ENCODE results near the gene ACOX3. TPM values are rescaled to one million over a fixed set of nuclear protein-coding genes. Genes with fewer than 3 reads are reported as not detected.
A peak's percentile ranks its signal among the peaks of the same experiment; 100 is the strongest.
"Not testable (repeated sequence)": the region's sequence is repeated elsewhere in the genome, so short reads cannot be mapped to it uniquely, and the experiment has no call there.

ACOX3 gene
- total RNA-seq, 1 donor from 2014 or later = 46.9 TPM

DNA sequence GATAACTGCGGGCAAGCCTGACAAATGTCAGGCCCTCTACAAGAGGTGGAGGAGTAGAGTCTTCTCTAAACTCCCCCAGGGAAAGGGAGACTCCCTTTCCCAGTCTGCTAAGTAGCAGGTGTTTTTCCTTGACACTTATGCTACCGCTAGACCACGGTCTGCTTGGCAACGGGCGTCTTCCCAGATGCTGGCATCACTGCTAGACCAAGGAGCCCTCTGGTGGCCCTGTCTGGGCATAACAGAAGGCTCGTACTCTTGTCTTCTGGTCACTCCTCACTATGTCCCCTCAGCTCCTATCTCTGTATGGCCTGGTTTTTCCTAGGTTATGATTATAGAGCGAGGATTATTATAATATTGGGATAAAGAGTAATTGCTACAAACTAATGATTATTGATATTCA lies 33.6 kb downstream of the ACOX3 start:
- not testable (repeated sequence) for DNase-seq (ENCODE audit: low spot score)

DNA sequence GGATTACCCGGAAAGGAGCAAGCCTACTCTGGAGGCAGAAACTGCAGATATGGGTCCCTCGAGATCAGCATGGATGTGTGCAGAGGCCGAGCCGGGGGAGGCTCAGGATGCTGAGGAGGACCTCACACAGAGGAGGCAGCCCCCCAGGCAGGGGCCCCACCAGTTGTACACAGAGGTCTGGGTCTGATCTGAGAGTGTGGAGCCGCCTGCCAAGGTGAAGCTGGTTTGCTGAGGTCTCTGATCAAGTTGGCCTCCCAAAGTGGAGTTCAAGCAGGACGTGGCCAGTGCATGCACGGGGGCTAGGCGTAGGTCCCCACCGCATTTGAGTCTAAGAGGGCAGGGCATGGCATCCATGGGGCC lies 35.0 kb downstream of the ACOX3 start:
- no peak for DNase-seq (ENCODE audit: low spot score)

DNA sequence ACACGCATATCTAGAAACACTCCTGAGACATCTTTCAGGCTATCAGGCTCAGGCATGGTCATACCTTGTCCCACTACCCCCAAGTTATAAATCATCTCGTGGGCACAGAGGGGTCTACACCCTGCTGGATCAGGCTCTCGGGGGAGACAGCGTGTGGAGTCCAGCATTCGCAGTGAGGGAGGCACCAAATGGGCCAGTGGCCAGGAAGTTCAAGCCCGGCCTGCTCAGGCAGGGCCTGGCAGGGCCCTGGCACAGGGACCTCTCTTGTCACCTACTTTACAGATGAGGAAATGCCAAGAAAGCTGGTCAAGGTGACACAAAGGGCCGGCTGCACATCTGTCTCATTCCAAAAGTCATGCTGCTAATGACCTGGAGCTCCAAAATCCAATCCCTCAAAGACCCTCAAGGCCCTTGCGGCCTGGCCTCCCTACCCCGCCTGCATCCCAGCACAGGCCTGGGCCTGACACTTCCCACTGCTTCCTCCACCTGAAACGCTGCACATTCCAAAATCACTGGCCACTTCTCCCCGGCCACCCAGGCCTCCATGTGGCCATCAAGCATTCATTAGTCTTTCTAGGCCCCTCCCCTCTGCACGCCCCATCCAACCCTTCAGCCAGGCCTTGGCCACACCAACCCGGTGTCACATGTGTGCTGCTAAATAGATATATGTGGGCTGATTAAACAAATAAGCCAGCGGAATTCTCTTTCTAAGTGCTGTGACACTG lies 35.6 kb downstream of the ACOX3 start:
- no peak for DNase-seq (ENCODE audit: low spot score)

DNA sequence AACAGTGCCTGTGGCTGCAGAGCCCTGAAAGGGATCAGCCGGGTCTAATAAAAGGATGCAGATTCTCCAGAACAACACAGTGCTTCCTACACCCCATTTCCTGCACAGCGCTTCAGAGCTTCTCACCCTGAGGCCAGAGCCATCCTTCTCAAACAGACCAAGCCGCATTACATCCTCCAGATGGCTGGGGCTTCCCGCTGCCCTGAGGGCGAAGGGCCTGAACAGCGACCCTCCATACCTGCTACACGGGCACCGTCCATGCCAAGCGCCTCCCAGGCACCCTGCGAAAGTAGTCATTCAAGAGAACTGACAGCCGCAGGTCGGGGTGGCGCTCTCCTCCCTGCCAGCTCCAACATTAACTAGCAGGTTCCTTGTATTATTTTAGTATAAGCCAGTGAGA lies 36.5 kb downstream of the ACOX3 start:
- DNase-seq (ENCODE audit: low spot score) = no peak

DNA sequence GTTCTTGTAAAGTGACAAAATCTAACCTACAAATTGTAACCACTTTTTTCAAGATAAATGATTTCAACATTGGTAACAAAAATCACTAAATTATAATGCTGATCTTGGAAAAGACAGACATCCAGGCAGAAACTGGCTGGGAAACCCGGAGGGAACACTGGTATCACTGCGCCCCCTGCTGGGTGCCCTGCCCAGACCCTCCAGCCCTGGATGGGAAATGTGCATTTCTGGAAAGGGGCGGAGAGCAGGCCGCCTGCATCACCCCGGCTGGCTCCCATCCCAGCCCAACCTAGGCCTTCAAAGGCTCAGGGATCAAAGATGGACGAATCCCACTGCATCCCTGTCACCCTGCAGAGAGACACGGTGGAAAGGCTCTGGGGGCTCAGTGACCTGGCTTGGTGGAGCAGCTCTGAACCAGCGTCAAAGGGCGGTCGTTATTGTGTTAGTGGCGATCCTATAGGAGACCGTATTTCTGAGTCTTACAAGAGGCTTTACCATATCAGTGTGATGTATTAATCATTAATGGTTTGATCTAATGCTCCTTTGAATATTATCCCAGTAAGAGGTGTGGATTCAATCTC lies 37.3 kb downstream of the ACOX3 start:
- peak; percentile 90 for DNase-seq (ENCODE audit: low spot score)

DNA sequence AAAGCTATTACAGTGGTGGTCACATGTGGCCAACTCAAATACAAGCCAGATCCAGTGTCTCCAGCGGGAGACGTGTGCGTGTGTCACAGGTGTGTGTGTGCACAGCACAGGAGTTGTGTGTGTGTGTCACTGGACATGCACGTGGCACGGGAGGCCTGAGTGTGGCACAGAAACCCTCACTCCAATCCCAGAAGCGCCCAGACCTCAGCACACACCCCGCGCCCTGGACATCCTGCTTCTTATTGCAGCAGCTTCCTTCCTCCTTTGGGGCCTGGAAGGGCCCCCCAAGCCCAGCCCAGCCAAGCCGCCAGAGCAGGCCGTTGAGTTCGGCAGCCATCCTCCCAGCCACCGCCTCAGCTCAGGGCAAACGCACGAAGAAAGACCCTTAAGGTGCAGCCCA lies 37.9 kb downstream of the ACOX3 start:
- peak; percentile 18 for DNase-seq (ENCODE audit: low spot score)

DNA sequence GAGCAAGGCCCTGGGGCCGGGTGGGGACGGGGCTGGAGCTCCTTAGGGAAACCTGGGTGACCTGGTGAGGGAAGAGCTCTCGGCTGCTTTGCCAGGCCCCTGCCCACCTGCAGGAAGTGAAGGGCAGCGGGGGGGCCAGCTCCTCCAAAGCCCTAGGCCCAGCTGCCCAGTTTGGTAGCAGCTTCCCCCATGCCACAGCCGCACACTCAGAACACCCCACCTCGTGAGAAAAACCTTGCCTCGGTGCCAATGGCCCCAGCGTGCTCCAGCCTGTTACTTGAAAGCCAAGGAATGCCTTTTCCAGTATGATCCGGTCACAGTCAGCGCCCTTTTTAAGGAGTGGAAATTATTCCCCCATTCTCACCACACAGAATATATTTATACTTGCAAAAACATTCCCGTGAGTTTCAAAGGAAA lies 38.3 kb downstream of the ACOX3 start:
- DNase-seq (ENCODE audit: low spot score) = no peak

DNA sequence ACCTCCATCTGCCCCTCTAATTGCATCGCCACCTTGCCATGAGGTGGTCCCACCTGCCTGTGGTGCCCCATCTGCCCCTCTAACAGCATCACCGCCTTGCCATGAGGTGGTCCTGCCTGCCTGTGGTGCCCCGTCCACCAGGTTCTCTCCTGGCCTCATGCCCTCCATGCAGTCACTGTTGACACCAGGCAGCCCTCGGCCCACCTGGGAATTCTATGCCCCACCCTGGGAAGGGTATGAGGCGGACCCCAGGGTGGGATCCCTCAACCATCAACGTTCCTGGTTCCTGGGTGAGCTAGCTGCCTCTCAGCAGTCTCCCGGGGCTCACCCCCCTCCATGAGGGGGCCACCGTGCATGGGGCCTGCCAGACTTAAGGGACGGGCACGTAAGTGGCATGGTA lies 38.9 kb downstream of the ACOX3 start:
- DNase-seq (ENCODE audit: low spot score) = no peak

DNA sequence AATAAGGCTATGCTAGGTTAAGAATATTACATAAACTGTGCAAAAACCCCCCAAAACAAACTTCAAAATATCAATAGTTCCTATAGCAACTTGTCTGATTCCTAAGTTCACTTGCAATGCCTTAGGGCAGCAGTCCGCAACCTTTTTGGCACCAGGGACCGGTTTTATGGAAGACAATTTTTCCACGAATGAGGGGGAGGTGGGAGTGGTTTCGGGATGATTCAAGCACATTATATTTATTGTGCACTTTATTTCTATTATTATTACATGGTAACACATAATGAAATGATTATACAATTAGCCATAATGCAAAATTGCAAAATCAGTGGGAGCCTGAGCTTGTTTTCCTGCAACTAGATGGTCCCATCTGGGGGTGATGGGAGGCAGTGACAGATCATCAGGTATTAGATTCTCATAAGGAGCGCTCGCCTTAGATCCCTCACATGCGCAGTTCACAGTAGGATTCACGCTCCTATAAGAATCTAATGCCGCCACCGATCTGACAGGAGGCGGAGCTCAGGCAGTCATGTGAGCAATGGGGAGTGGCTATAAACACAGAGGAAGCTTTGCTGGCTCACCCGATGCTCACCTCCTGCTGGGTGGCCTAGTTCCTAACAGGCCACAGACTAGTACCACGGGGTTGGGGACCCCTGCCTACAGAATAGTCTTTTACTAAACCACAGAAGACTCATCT lies 39.7 kb downstream of the ACOX3 start:
- no peak for DNase-seq (ENCODE audit: low spot score)

DNA sequence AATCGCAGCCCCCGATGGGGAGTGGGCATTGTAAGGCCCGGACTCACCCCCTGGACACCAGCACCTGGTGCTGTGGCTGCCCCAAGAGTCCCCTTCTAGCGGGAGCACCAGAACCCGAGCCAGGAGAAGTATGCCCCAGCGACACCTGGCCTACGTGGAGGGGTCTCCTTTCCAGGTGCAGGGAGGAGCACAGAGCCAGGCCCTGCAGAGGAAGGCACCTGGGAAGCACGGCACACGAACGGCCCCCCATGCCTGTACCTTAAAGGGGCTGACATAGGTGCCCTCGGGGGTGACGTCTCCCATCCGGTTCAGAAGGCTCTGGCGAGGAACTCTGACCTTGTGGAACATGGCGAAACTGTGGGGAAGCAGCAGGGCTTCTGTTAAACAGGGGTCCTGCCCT lies 41.2 kb downstream of the ACOX3 start:
- DNase-seq (ENCODE audit: low spot score) = no peak

DNA sequence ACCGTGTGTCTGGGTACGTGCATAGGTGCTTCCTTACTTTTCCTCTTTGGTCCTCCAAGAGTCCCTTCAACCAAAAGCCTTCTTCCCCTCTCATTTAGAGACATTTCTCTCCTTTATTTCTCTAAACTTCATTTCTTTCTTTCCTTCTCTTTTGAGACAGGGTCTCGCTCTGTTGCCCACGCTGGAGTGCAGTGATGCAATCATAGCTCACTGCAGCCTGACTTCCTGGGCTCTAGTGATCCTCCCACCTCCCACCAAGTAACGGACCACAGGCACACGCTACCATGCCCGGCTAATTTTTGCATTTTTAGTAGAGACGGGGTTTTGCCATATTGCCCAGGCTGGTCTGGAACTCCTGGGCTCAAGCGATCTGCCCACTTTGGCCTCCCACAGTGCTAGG lies 42.2 kb downstream of the ACOX3 start:
- DNase-seq (ENCODE audit: low spot score) = no peak

DNA sequence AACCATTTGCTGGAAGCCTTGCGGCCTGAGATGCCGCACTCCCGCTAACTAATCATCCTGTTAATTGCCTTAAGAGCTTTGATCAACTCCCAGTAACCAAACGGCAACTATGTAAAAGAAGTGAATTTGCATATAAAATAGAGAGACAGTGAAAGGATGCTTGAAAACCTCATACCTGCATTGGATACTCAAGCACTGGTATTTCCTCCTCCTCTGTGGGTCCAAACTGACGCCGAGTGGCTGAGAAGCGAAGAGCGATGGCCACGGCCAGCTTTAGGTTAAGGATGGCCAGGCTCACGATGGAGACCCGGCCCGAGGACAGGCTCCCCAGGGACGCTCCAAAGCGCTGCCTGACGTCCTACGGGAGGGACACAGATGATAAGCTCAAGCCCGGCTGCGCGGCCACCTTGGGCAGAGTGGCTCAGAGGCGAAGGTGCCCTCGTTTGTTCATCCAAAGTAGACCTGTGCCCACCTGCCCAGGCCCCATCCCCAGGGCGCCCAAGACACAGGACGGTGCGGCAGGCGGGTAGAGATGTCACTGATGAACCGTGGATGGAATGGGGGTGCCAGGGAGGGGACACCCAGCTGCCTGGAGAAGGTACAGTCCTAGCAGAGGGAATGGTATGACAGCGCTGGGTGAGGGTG lies 43.6 kb downstream of the ACOX3 start:
- DNase-seq (ENCODE audit: low spot score) = no peak

DNA sequence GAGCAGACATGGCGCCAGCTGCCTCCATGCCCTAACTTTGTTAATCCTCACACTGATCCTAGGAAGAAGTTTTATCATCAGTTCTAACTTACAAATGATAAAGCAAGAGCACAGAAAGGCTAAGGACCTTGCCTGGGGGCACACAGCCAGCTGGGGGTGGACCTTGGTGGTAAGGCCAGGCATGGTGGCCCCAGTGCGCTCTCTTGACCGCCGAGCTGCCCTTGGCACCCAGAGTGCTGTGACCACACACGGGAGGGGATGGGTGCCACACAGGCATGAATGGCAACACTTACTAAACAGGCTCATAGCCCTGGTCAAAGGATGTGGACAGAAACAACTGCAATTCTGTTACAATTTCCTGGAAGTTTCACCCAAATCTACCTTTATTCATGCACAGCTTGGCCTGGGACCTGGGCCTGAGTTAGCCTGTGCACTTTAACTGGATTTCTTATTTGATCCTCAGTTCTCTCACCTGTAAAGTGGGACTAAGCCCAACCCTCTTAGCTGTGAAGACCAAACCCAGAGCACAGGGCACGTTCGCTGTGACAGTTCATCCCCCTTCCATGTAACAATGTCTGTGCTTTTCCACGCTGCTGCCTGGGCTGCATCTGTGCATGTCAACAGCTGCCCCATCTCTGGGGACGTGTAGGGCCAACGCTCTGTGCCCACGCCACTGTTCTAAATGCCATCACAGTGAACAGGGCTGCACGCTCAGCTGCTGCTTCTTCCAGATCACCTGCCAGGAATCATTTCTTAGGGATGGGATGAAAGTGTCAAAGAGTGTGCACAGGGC lies 44.8 kb downstream of the ACOX3 start:
- DNase-seq (ENCODE audit: low spot score) = no peak

DNA sequence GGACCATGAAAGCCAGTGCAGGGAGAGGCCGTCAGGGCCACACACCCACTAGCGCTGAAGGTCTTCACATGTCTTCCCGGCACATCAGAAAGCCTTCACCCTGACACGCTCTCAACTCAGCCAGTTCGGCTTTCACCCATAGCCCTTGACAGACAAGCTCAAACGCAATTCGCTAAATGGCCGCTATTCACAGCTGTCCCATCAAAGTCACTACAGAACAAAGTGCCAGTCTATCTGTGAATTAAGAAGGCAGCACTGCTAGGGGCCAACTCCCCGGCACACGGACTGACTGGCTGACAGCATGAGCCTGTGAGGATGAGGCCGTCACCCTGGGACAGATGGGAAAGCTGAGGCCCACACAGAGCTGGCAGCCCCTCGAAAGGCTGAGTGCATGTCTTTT lies 45.7 kb downstream of the ACOX3 start:
- DNase-seq (ENCODE audit: low spot score) = no peak

DNA sequence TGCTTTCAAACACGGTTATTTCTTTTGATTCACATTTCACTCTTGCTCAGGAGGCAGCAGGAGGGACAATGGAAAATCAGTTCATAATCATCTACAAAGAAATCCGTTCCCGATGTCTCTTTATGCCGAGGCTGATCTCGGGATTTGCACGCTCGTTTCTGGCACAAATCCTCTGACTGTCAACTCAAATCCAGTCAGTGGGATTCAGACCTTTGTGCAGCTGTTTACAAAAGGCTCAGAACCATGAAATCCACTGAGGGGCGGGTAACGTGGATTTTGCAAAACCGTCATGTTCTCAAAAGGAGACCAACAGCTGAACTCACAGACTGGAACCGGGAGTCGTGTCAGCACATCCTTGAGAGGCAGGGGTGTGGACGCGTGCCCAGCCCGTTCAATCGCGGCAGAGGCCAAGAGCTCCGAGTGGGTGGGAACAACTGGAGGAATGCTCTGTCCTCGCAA lies 46.4 kb downstream of the ACOX3 start:
- DNase-seq (ENCODE audit: low spot score) = peak; percentile 84

DNA sequence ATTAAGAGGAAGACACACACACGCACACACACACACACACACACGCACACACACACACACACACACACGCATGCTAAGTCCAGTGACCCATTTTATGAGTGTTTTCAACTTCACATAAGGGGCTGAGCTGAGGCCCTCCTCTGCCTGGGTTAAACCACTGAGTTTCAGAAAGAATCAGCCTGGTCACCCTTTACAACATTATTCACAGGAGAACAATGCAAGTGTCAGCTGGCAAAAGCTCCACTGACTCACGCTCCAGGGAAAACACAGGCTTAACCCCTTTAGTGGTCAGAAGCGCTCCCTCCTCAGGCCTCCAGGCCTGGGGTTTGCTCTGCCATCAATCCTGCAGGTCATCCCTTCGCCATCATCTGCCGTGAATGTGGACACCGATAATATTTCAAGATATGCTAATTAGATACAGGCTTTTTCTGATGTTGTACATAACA lies 46.9 kb downstream of the ACOX3 start:
- peak; percentile 81 for DNase-seq (ENCODE audit: low spot score)

DNA sequence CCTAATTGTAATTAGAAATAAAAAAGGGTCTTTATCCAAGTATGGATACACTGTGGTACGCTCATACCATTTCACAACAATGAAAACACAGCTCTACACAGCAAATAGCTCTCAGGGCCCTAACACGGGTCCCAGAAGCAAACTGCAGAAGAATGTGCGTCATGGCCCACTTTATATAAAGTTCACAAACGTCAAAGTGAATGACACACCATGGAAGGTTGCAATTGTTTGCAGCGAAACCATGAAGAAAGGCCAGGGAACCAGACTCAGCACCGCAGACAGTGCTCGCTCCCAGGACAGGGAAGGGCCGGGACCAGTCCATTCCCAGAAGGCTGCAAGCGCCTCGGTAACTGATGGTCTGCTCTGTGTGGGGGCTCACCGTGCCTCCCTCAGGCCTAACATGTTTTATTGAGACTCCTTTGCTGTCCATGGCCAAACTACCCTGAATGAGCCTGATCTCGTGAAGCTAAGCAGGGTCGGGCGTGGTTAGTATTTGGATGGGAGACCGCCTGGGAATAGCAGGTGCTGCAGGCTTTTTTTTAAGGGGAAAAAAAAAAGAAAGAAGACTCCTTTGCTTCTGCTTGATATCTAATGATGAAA lies 47.8 kb downstream of the ACOX3 start:
- DNase-seq (ENCODE audit: low spot score) = no peak

DNA sequence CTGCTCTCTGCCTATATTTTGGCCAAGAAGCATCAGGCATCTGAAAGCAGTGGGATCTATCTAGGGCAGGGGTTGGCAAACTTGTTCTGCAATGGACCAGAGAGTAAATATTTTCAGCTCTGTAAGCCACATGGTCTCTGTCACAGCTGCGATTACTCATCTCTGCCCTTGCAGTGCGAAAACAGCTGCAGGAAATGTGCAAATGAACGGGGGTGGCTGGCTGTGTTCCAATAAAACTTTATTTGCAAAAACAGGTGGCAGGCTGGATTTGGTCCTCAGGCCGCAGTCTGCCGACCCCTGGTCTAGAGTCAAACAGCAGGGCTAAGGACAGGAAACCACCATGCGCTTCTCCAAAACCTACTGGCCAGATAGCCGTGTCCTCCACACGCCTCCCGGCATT lies 48.6 kb downstream of the ACOX3 start:
- no peak for DNase-seq (ENCODE audit: low spot score)

DNA sequence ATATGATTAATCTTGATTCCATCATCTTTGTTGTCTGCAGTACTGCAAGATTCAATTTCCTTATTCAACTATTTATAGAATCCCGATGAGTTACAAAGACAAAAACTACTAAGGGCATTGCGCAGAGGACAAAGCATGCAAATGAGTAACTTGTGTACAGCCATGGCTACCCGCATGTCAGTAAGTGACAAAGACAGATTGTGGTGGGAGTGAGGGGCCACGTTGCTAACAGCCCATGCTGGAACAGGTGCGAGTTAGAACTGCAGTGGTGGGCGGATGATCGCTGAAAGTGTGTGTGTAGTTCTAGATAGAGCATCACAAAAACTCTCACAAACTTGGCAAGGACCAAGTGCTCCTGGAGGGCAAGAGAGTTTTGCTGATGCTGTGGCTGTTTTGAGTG lies 49.5 kb downstream of the ACOX3 start:
- DNase-seq (ENCODE audit: low spot score) = no peak

DNA sequence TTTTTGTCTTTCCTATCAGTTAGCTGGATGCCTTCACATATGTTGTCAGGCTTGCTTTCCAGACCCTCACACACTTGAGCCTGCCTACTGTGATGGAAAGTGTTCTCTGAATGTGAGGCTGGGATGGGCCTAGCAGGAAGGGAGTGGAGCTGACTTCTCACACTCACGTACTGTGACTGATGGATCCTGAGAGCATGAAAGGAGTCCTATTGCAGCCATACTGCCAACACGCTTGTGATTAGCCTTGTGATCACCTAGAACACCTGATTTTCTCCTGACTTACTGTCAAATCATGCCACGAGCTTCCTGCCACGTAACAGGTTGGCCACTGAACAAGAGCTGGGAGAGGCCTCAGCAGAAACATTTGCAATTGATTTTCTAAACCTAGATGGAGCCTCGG lies 49.9 kb downstream of the ACOX3 start:
- DNase-seq (ENCODE audit: low spot score) = no peak

DNA sequence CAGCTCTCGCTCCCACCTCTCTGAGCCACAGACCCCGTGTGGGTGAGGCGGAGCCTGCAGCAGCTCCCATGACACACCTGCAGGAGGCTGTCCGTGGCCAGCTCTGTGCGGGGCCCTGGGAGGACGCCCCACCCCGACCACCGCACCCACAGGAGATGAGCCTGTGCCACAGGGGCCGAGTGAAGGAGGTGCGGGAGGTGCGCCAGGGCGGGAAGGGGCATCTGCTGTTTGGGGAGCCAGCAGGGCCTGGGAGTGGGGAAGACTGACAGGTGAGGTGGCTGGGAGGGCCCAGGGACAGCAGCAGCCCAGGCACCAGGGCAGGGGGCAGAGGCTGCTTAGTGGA lies 52.0 kb downstream of the ACOX3 start:
- no peak for DNase-seq (ENCODE audit: low spot score)

Measured in umbilical cord (tissue), 2 donors.